T47D (cell line): Measurements from ENCODE around the gene RCBTB2.

Experiments used
- DNase-seq, 2 experiments: peaks; one replicate each; pipeline versions ENCODE4 v3.0.0 to v3.0.0-alpha.2; 2011 to 2012; ENCODE audit warnings: low read depth in 1 of 2, low spot score in 1 of 2
- JUND ChIP-seq: IDR thresholded peaks from 2 replicates; pipeline ENCODE4 v1.6.1; 2012; ENCODE audit warnings: low read depth
- in situ Hi-C: cut with HindIII; loops from 2 replicates; pipeline ENCODE4 v1.10.0; 2016; ENCODE audit warnings: low sequenced_read_pairs, low pct_unique_long_range_greater_than_20kb

The RCBTB2 gene

DNA sequence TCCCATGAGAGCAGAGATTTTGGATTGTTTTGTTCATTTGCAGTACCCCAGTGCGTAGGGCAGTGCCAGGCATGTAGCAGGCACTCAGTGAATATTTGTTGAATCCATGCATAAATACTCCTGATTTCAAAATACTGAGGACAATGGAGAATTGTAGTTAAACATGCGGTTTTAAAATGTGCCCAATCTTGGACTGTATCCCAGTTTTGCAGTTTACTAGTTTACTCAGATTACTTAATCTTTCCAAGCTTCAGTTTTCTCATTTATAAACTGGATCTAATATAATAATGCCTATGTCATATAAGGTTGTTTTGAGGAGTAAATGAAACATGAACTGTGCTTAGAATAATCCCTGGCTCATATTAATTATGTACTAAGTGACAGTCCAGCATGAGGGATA, 39.0 kb downstream of the RCBTB2 start:
- no peak for TF ChIP-seq JUND
- in situ Hi-C loops: no loop called here
- DNase-seq: no peak

DNA sequence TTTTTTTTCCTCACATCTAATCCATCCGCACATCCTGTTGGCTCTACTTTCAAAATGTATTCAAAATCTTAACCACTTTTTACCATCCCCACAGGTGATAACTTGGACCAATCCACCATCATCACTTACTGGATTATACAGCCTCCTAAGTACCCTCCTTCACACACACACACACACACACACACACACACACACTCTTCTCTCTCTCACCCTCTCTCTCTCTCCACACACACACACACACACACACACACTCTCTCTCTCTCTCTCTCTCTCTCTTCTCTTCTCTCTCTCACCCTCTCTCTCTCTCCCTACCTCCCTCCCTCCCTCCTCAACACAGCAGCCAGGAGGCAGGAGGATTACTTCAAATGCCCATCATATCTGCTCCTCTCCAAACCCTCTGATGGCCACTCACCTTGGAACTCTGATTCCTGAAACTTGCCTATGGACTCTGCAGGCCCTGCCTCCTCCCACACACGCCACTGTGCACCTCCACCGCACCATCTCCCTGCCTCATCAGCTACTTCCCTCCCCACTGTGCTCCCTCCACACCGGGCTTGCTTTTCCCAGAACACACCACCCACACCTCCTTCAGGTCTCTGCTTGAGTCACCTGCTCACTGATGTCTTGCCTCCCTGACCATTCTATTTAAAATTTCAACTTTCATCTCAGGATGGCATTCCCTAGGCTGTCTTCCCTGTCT, 39.7 kb downstream of the RCBTB2 start:
- in situ Hi-C loops: no loop called here
- no peak for DNase-seq
- TF ChIP-seq JUND: no peak

- in situ Hi-C loops: no loop called here
- no peak for DNase-seq
- no peak for TF ChIP-seq JUND
Observed at GRCh38 chr13:48492470-48493065, 40.3 kb downstream of the RCBTB2 start.

GRCh38 chr13:48492096-48492440, 40.8 kb downstream of the RCBTB2 start:
- no peak for TF ChIP-seq JUND
- no peak for DNase-seq
- in situ Hi-C loops: no loop called here

- no peak for TF ChIP-seq JUND
- DNase-seq: no peak
- in situ Hi-C loops: no loop called here
Observed at GRCh38 chr13:48491423-48492095, 41.3 kb downstream of the RCBTB2 start.

- in situ Hi-C loops: no loop called here
- no peak for TF ChIP-seq JUND
- no peak for DNase-seq
Observed at GRCh38 chr13:48490241-48490640, 42.6 kb downstream of the RCBTB2 start.

DNA sequence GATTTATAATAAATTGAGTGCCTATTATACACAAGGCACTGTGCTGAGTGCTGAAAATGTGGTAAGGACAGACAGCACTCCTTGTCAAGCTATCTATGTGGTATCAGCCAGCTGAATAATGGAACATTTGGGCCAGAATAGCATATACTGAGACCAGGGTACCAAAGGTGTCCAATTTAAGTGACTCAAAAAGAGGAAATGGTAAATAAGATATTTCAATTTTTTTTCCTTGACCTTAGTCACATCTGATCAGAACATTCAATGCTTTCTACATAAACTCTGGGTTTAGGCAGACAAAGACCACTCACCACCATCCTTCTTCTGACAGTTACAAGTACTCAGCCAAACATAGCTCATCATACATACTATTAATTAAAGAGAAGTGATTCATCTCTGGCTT, 43.2 kb downstream of the RCBTB2 start:
- DNase-seq: no peak
- in situ Hi-C loops: no loop called here

GRCh38 chr13:48488995-48489394, 43.9 kb downstream of the RCBTB2 start:
- TF ChIP-seq JUND: no peak
- no peak for DNase-seq
- in situ Hi-C loops: no loop called here

More for the DNA sequence above, 43.2 kb downstream of the RCBTB2 start:
- no peak for TF ChIP-seq JUND

- TF ChIP-seq JUND: no peak
- DNase-seq: no peak
- in situ Hi-C loops: no loop called here
Observed at GRCh38 chr13:48487968-48488367, 44.9 kb downstream of the RCBTB2 start.

GRCh38 chr13:48486836-48487235, 46.0 kb downstream of the RCBTB2 start:
- in situ Hi-C loops: no loop called here
- TF ChIP-seq JUND: no peak
- no peak for DNase-seq

DNA sequence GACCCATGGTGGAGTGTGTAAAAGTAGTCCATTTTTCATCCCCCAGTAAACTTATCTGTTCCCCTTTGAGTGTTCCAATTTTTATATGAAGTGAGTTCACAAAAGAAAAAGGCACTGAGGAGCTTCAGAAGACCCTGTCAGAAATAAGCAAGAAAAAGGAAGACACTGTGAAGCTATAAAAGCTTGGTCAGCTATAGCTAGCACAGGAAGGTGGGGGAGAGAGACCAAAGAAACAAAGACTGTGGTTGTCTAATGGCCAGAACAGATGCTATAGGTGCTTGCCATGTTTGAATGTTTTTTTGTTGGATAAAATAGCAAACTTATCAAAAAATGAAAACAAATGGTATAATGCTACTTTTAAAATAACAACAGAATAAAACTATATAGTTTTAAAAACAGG, 46.5 kb downstream of the RCBTB2 start:
- in situ Hi-C loops: no loop called here
- no peak for TF ChIP-seq JUND

DNA sequence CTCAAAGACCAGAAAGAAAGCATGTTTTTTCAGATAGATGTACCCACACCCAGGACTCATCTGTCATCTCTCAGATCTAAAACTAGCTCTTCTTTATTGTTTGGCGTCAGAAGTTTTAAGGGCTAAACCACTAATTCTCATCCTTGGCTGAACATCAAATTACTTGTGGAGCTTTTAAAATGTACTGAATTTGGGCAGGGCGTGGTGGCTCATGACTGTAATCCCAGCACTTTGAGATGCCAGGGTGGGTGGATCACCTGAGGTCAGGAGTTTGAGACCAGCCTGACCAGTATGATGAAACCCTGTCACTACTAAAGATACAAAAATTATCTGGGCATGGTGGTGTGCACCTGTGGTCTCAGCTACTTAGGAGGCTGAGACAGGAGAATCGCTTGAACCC, 47.4 kb downstream of the RCBTB2 start:
- TF ChIP-seq JUND: no peak
- no peak for DNase-seq
- in situ Hi-C loops: no loop called here

More for the DNA sequence above, 46.5 kb downstream of the RCBTB2 start:
- DNase-seq: no peak

DNA sequence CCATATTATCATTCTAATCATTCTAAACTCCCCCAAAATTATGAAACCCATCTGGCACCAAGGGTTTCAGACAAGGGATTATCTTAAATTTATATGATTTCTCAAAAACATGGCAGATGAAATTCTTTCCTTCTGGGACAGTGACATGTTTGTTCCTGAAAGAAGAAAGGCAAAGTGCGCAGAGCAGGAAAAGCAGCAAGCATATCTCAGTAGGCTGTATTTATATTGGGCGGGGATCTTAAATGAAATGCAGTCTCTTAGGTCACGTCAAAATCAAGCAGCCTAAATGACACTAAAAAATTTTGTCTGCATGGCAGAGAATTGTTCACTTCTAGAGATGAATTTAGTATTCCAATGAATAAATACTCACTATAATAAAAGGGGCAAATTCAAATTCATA, 49.3 kb downstream of the RCBTB2 start:
- DNase-seq: no peak
- in situ Hi-C loops: no loop called here
- TF ChIP-seq JUND: no peak
